GM21737 (cell line): Measurements from ENCODE around the gene ITSN1.
"Not testable (repeated sequence)": the region's sequence is repeated elsewhere in the genome, so short reads cannot be mapped to it uniquely, and the experiment has no call there.

ENCODE experiments used
- ATAC-seq: cut with Tn5 transposase; IDR thresholded peaks from one replicate; pipeline ENCODE4 v1.9.1; 2021; ENCODE audit warnings: mild to moderate bottlenecking, moderate library complexity; ENCODE audit not compliant: unreplicated experiment

Gene ITSN1

DNA sequence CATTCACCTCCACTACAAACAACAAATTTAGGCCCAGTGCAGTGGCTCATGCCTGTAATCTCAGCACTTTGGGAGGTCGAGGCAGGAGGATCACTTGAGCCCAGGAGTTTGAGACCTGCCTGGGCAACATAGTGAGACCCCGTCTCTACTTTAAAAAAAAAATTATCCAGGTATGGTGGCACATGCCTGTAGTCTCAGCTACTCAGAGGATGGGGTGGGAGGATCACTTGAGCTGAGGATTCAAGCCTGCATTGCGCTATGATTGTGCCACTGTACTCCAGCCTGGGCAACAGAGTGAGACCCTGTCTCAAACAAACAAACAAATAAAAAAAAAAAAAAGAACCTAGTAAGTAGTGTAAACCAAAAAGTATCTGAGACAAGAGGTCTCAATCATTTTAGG lies 86.8 kb downstream of the ITSN1 start:
- not testable (repeated sequence) for ATAC-seq

GRCh38 chr21:33729641-33730040 lies 87.3 kb downstream of the ITSN1 start:
- ATAC-seq, result no peak

- ATAC-seq, result no peak
Measured at GRCh38 chr21:33731447-33731846, 89.1 kb downstream of the ITSN1 start.

DNA sequence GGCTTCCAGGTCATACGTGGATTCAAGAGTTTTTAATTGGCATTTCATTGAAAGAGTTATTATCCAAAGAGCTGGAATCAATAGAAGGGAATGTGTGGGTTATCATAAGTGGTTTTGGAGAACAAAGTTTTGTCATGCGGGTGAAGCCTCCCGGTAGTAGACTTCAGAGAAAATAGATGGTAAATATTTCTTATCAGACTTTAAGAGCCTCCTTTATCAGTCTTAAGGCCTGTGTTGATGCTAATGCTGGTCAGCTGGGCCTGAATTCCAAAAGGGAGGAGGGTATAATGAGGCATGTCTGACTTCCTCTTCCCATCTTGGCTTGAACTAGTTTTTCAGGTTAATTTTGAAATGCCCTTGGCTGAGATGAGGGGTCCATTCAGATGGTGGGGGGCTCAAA lies 89.7 kb downstream of the ITSN1 start:
- no peak for ATAC-seq

DNA sequence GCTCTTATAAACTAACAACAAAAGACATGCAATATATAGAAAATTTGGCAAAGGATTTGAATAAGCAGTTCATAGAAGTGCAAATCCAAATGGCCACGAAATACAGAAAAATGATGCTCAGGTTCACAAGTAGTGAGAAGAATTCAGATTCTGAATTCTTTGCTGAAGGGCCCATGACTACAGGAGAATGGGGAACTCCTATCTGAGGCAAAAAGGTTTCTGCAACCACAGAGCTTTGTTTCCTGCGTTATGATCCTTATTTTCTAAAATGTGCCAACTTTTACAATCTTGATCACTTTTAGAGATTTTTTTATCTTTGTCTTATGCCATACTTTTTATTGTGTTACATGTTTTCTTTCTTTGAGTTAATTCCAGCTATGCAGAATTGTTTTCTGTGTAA lies 91.3 kb downstream of the ITSN1 start:
- ATAC-seq, result no peak

- no peak for ATAC-seq
Measured at GRCh38 chr21:33734291-33734690, 92.0 kb downstream of the ITSN1 start.

- ATAC-seq, result no peak
Measured at GRCh38 chr21:33734818-33735217, 92.5 kb downstream of the ITSN1 start.

DNA sequence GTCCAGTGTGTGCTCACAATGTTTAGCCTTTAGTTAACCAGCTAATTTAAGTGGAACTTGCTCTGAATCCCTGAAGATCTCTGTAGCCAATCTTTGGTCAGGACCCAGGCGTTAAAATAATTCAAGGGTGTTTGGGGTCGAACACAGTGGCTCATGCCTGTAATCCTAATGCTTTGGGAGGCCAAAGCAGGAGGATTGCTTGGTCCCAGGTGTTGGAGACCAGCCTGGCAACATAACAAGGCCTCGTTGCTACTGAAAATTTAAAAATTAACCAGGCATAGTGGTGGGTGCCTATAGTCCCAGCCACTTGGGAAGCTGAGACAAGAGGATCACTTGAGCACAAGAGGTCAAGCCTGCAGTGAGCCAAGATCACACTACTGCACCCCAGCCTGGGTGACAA lies 94.3 kb downstream of the ITSN1 start:
- ATAC-seq, result no peak

- ATAC-seq, result no peak
Measured at GRCh38 chr21:33739701-33740100, 97.4 kb downstream of the ITSN1 start.

DNA sequence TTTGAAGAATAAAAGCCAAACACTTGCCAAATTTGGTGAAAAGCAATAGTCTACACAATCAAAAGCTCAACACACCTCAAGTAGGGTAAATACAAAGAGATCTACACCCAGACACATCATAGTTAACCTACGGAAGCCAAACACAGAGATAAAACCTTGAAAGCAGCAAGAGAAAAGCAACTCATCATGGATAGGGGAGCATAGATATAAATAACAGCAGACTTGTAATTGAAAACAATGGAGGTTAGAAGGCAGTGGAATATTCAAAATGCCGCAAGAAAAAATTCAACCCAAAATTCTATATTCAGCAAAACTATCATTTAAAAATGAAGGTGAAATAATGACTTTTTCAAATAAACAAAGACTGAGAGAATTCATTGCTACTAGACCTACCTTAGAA lies 105.1 kb downstream of the ITSN1 start:
- ATAC-seq, result no peak

DNA sequence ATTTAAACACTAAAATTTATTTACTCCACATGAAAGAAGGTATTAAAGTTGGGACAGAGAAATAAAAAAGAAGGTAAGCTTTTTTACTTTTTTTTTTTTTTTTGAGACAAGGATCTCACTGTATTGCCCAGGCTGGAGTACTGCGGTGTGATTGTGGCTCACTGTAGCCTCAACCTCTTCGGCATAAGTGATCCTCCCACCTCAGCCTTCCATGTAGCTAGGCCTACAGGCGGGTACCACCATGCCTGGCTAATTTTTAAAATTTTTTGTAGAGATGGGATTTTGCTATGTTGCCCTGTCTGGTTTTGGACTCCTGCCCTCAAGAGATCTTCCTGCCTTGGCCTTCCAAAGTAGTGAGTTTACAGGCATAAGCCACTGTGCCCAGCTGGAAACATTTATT lies 106.6 kb downstream of the ITSN1 start:
- no peak for ATAC-seq

DNA sequence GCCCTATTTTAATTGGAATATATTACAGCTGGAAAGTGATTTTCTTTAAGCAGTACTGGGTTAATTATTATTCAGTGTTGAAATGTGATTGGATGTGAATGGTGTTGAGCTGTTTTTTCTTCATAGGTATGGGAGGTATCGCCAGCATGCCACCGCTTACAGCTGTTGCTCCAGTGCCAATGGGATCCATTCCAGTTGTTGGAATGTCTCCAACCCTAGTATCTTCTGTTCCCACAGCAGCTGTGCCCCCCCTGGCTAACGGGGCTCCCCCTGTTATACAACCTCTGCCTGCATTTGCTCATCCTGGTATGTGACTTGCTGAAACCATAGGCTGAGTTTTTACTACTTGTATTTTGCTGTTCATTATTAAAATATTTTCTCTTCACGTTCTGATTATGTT lies 107.7 kb downstream of the ITSN1 start:
- no peak for ATAC-seq

- no peak for ATAC-seq
Measured at GRCh38 chr21:33751120-33751519, 108.8 kb downstream of the ITSN1 start.

GRCh38 chr21:33751533-33751932 lies 109.2 kb downstream of the ITSN1 start:
- ATAC-seq, result no peak

DNA sequence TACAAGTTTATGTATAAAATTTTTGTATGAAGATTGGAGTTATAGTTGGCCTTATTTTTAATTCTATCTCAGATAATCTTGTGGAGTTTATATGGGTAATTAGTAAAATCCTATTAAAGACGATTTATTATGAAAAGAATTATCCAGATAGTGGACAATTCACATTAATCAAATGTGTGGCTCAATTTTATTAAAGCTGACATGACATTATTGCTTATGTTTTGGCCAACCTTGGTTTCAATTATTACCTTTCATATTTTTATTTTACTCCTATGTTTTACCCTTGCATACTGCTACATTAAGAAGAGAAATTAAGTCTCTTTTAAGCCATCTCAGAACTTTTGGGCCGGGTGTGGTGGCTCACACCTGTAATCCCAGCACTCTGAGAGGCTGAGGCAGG lies 110.0 kb downstream of the ITSN1 start:
- ATAC-seq, result no peak

GRCh38 chr21:33753886-33754285 lies 111.6 kb downstream of the ITSN1 start:
- ATAC-seq, result no peak

GRCh38 chr21:33754481-33754880 lies 112.2 kb downstream of the ITSN1 start:
- ATAC-seq, result no peak

GRCh38 chr21:33755354-33755753 lies 113.1 kb downstream of the ITSN1 start:
- ATAC-seq, result no peak

DNA sequence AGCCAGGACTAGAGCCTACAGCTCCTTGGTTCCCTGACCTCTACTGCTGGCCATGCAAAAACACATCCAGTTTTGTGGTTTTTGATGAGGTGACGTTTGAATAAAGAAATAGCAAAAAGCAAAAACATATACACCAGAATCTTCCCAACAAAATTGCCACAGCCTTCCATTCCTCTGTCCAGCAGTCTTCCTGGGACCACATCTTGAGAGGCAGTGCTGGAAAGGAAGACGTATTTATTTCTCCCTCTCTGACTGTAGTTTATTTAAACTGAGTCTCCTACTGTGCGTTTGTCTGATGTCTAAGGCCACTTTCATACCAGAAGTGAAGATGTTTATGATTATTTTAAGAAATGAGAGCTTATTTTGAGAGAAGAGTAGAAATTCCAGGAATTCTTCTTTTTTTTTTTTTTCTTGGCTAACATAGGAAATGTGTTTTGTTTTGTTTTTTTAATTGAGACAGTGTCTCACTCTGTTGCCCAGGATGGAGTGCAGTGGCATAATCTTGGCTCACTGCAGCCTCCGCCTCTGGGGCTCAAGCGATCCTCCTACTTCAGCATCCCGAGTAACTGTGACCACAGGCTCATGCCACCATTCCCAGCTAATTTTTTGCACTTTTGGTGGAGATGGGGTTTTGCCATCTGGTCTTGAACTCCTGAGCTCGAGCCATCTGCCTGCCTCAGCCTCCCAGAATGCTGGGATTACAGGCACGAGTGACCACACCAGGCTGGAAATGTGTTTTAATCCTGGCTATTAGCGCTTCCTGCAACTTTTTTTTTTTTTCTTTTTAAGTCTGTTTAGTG lies 118.5 kb downstream of the ITSN1 start:
- ATAC-seq, result no peak

DNA sequence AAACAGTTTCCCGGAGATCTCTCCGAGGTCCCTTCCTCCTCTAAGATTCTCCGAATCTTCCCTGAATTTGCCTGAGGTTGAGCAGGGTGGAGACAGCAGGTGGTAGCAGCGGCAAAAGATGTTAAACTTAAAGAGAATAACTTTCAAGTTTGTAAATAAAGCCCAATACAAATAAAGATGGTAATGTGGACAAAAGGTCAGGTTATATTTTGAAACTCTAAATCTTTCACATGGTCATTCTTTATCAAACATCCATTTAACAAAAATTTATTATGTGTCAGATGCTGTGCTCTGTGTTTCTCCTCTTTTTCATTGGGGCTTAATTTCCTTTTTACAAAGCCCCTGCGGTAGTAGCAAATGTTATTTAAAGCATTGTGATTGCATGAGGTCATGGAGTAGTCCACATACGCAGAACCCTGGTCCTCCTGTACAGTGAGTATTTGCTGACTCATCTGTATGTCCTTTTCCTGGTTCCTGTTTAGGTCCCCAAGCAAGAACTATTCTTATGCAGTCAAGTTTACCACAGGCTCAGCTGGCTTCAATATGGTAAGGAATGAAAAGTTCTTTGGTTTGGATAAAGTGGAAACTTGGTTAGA lies 119.2 kb downstream of the ITSN1 start:
- ATAC-seq, result no peak

DNA sequence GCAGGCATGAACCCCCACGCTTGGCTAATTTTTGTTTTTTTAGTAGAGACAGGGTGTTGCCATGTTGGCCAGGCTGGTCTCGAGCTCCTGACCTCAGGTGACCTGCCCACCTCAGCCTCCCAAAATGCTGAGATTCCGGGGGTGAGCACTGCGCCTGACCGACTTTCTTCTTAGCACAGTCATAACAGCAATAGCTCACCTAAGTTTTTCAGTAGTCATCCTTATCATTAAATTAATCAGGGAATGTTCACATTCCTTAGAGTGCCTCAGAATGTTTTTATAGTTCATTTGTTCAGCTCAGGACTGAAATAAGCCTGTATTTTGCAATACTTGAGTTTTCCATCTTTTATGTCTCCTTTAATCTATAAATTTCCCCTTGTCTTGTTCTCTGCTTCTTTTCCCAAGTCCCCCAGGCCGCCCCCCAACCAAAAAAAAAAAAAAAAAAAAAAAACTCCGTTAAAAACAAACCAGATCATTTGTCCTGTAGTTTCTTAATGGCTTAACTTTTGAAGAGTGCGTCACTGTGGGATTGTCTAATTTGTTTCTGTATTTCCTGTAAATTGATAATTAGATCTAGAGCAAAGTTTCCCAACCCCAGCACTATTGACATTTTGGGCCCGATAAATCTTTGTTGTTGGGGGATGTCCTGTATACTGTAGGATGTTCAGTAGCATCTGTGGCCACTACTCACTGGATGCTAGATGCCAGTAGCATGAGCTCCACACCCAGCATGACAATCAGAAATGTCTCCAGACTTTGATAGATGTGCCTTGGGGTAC lies 120.7 kb downstream of the ITSN1 start:
- ATAC-seq, result no peak

GRCh38 chr21:33763582-33763899 lies 121.2 kb downstream of the ITSN1 start:
- no peak for ATAC-seq
